GM12875 (cell line): ENCODE measurements around the gene PPP1R9B.

Experiments
- H3K4me3 ChIP-seq: one replicate; pipeline ENCODE4 v1.5.1; 2011; ENCODE audit warnings: low read depth, low read length, control low read depth
- CTCF ChIP-seq: IDR thresholded peaks from 2 replicates; pipeline ENCODE4 v1.5.1; 2011; ENCODE audit warnings: low read depth, mild to moderate bottlenecking, control low read depth, inconsistent platforms, low read length, moderate library complexity, borderline replicate concordance; ENCODE audit not compliant: insufficient read depth

PPP1R9B gene

GRCh38 chr17:50132104-50132794, 18.2 kb downstream of the PPP1R9B start:
- no peak overlapping the region for H3K4me3 ChIP-seq
- no peak for TF ChIP-seq CTCF

GRCh38 chr17:50130559-50131305, 19.7 kb downstream of the PPP1R9B start:
- H3K4me3 ChIP-seq = no peak overlapping the region
- TF ChIP-seq CTCF = no peak

GRCh38 chr17:50129728-50130558, 20.5 kb downstream of the PPP1R9B start, which contains the start of gene SAMD14:
Gene SAMD14, minus strand, starts transcription at chr17:50130160. Its CDS starts 5,201 bp downstream, at chr17:50124959.
- no peak for TF ChIP-seq CTCF
- H3K4me3 ChIP-seq = peak within 1 kb of the TSS; percentile 39

GRCh38 chr17:50129353-50129727, 21.1 kb downstream of the PPP1R9B start:
- no peak overlapping the region for H3K4me3 ChIP-seq
- TF ChIP-seq CTCF = no peak

- no peak for TF ChIP-seq CTCF
- no peak overlapping the region for H3K4me3 ChIP-seq
These were observed 21.8 kb downstream of the PPP1R9B start for GRCh38 chr17:50128441-50129352.

GRCh38 chr17:50127697-50128361, 22.6 kb downstream of the PPP1R9B start:
- no peak overlapping the region for H3K4me3 ChIP-seq

More at GRCh38 chr17:50127697-50128361, 22.6 kb downstream of the PPP1R9B start:
- TF ChIP-seq CTCF = no peak
